Activated naive CD8-positive, alpha-beta T cell (primary cell): ENCODE data around the gene AGXT2.

ENCODE experiments used
- H3K27ac Mint-ChIP-seq: one replicate; pipeline ENCODE4 v1.8.0; 2021; ENCODE audit warnings: mixed read lengths
- H3K27me3 Mint-ChIP-seq: one replicate; pipeline ENCODE4 v1.8.0; 2021; ENCODE audit warnings: mixed read lengths
- H3K36me3 Mint-ChIP-seq: one replicate; pipeline ENCODE4 v1.8.0; 2021; ENCODE audit warnings: mixed read lengths
- H3K4me1 Mint-ChIP-seq: one replicate; pipeline ENCODE4 v1.8.0; 2021; ENCODE audit warnings: low read depth, mixed read lengths
- H3K4me3 Mint-ChIP-seq: one replicate; pipeline ENCODE4 v1.8.0; 2021; ENCODE audit warnings: mild to moderate bottlenecking, mixed read lengths
- H3K9me3 Mint-ChIP-seq: one replicate; pipeline ENCODE4 v1.8.0; 2021; ENCODE audit warnings: low read depth, mixed read lengths

Gene AGXT2

GRCh38 chr5:35067985-35068384, 20.2 kb upstream of the AGXT2 start:
- H3K27me3 Mint-ChIP-seq, result peaks cover 6% of the 10 kb centered on the region

GRCh38 chr5:35066260-35066795, 18.6 kb upstream of the AGXT2 start:
- Mint-ChIP-seq H3K9me3 (no peaks in the 10 kb centered on the region), H3K27me3 (peaks cover 4% of the 10 kb centered on the region), H3K36me3 (no peaks in the 10 kb centered on the region), H3K27ac (no peak overlapping the region), H3K4me1 (no peaks in the 10 kb centered on the region), H3K4me3 (no peak overlapping the region)

More at GRCh38 chr5:35067985-35068384, 20.2 kb upstream of the AGXT2 start:
- Mint-ChIP-seq H3K36me3 (no peaks in the 10 kb centered on the region), H3K9me3 (no peaks in the 10 kb centered on the region), H3K4me1 (no peaks in the 10 kb centered on the region), H3K27ac (no peak overlapping the region), H3K4me3 (no peak overlapping the region)

GRCh38 chr5:35063414-35063813, 15.7 kb upstream of the AGXT2 start:
- peaks cover 3% of the 10 kb centered on the region for H3K4me1 Mint-ChIP-seq
- no peaks in the 10 kb centered on the region for H3K36me3 Mint-ChIP-seq
- peaks cover 9% of the 10 kb centered on the region for H3K27me3 Mint-ChIP-seq
- H3K4me3 Mint-ChIP-seq, result no peak overlapping the region
- no peaks in the 10 kb centered on the region for H3K9me3 Mint-ChIP-seq
- no peak overlapping the region for H3K27ac Mint-ChIP-seq

GRCh38 chr5:35061211-35061770, 13.5 kb upstream of the AGXT2 start:
- no peak overlapping the region for H3K4me3 Mint-ChIP-seq
- peaks cover 8% of the 10 kb centered on the region for H3K27me3 Mint-ChIP-seq

GRCh38 chr5:35060236-35060635, 12.5 kb upstream of the AGXT2 start:
- Mint-ChIP-seq H3K4me3 (no peak overlapping the region), H3K4me1 (peaks cover 3% of the 10 kb centered on the region), H3K27me3 (peaks cover 9% of the 10 kb centered on the region), H3K36me3 (no peaks in the 10 kb centered on the region), H3K9me3 (no peaks in the 10 kb centered on the region), H3K27ac (no peak overlapping the region)

More at GRCh38 chr5:35061211-35061770, 13.5 kb upstream of the AGXT2 start:
- Mint-ChIP-seq H3K36me3 (no peaks in the 10 kb centered on the region), H3K9me3 (no peaks in the 10 kb centered on the region), H3K27ac (no peak overlapping the region), H3K4me1 (peaks cover 3% of the 10 kb centered on the region)

GRCh38 chr5:35059251-35059650, 11.5 kb upstream of the AGXT2 start:
- H3K27ac Mint-ChIP-seq, result no peak overlapping the region
- no peaks in the 10 kb centered on the region for H3K36me3 Mint-ChIP-seq
- H3K4me3 Mint-ChIP-seq, result no peak overlapping the region
- peaks cover 13% of the 10 kb centered on the region for H3K27me3 Mint-ChIP-seq
- no peaks in the 10 kb centered on the region for H3K9me3 Mint-ChIP-seq
- peaks cover 3% of the 10 kb centered on the region for H3K4me1 Mint-ChIP-seq

GRCh38 chr5:35058374-35058788, 10.6 kb upstream of the AGXT2 start:
- Mint-ChIP-seq H3K4me1 (peaks cover 3% of the 10 kb centered on the region), H3K4me3 (no peak overlapping the region), H3K9me3 (no peaks in the 10 kb centered on the region), H3K36me3 (no peaks in the 10 kb centered on the region), H3K27ac (peak overlapping the region; percentile 12), H3K27me3 (peaks cover 16% of the 10 kb centered on the region)

- Mint-ChIP-seq H3K27me3 (peaks cover 21% of the 10 kb centered on the region), H3K9me3 (no peaks in the 10 kb centered on the region), H3K36me3 (no peaks in the 10 kb centered on the region), H3K4me1 (peaks cover 3% of the 10 kb centered on the region), H3K4me3 (no peak overlapping the region), H3K27ac (no peak overlapping the region)
Measured at GRCh38 chr5:35056686-35057085, 8.9 kb upstream of the AGXT2 start.

- H3K4me1 Mint-ChIP-seq, result no peaks in the 10 kb centered on the region
- no peak overlapping the region for H3K27ac Mint-ChIP-seq
- H3K4me3 Mint-ChIP-seq, result no peak overlapping the region
- H3K9me3 Mint-ChIP-seq, result no peaks in the 10 kb centered on the region
- peaks cover 20% of the 10 kb centered on the region for H3K27me3 Mint-ChIP-seq
- H3K36me3 Mint-ChIP-seq, result no peaks in the 10 kb centered on the region
Measured at GRCh38 chr5:35052838-35053237, 5.1 kb upstream of the AGXT2 start.

GRCh38 chr5:35050541-35051126, 2.9 kb upstream of the AGXT2 start:
- Mint-ChIP-seq H3K4me3 (no peak overlapping the region), H3K4me1 (no peaks in the 10 kb centered on the region), H3K27ac (no peak overlapping the region), H3K9me3 (no peaks in the 10 kb centered on the region), H3K36me3 (no peaks in the 10 kb centered on the region), H3K27me3 (peaks cover 20% of the 10 kb centered on the region)

- H3K27me3 Mint-ChIP-seq, result peaks cover 15% of the 10 kb centered on the region
- no peak overlapping the region for H3K4me3 Mint-ChIP-seq
- H3K27ac Mint-ChIP-seq, result no peak overlapping the region
- H3K36me3 Mint-ChIP-seq, result no peaks in the 10 kb centered on the region
- H3K4me1 Mint-ChIP-seq, result no peaks in the 10 kb centered on the region
- no peaks in the 10 kb centered on the region for H3K9me3 Mint-ChIP-seq
Measured at GRCh38 chr5:35048910-35049309, 1.2 kb upstream of the AGXT2 start.

- Mint-ChIP-seq H3K4me1 (no peaks in the 10 kb centered on the region), H3K4me3 (no peak overlapping the region), H3K9me3 (no peaks in the 10 kb centered on the region), H3K27ac (no peak overlapping the region), H3K27me3 (peaks cover 9% of the 10 kb centered on the region), H3K36me3 (no peaks in the 10 kb centered on the region)
Measured at GRCh38 chr5:35046774-35047173, 975 bp downstream of the AGXT2 start.

GRCh38 chr5:35045280-35045679, 2.5 kb downstream of the AGXT2 start:
- no peak overlapping the region for H3K27ac Mint-ChIP-seq
- no peaks in the 10 kb centered on the region for H3K9me3 Mint-ChIP-seq
- no peaks in the 10 kb centered on the region for H3K36me3 Mint-ChIP-seq
- H3K4me1 Mint-ChIP-seq, result no peaks in the 10 kb centered on the region
- H3K4me3 Mint-ChIP-seq, result no peak overlapping the region
- peaks cover 9% of the 10 kb centered on the region for H3K27me3 Mint-ChIP-seq

- H3K27ac Mint-ChIP-seq, result no peak overlapping the region
- peaks cover 10% of the 10 kb centered on the region for H3K27me3 Mint-ChIP-seq
- no peaks in the 10 kb centered on the region for H3K9me3 Mint-ChIP-seq
- H3K4me1 Mint-ChIP-seq, result no peaks in the 10 kb centered on the region
- H3K4me3 Mint-ChIP-seq, result no peak overlapping the region
- H3K36me3 Mint-ChIP-seq, result no peaks in the 10 kb centered on the region
Measured at GRCh38 chr5:35044649-35045048, 3.1 kb downstream of the AGXT2 start.

GRCh38 chr5:35042781-35043180, 5.0 kb downstream of the AGXT2 start:
- Mint-ChIP-seq H3K9me3 (no peaks in the 10 kb centered on the region), H3K4me1 (no peaks in the 10 kb centered on the region), H3K27me3 (peaks cover 16% of the 10 kb centered on the region), H3K36me3 (no peaks in the 10 kb centered on the region), H3K27ac (no peak overlapping the region), H3K4me3 (no peak overlapping the region)

GRCh38 chr5:35041261-35041660, 6.5 kb downstream of the AGXT2 start:
- Mint-ChIP-seq H3K27me3 (peaks cover 17% of the 10 kb centered on the region), H3K9me3 (no peaks in the 10 kb centered on the region), H3K36me3 (no peaks in the 10 kb centered on the region), H3K4me3 (no peak overlapping the region), H3K27ac (no peak overlapping the region), H3K4me1 (no peaks in the 10 kb centered on the region)
